Stimulated activated CD8-positive, alpha-beta memory T cell treated with anti-CD3 and anti-CD28 coated beads, Interleukin-4, amount 100 ng/mL, for 24 hours (primary cell): ENCODE measurements around the gene FER1L5.

Experiments
- DNase-seq: peaks from one replicate; pipeline ENCODE4 v3.0.0-alpha.2; 2020; ENCODE audit warnings: low read depth

Gene FER1L5

GRCh38 chr2:96642564-96643360, at the start of gene FER1L5:
FER1L5 (plus strand) TSS chr2:96642764; CDS start chr2:96642837, 73 bp downstream.
- DNase-seq, result no peak

- no peak for DNase-seq
Observed at GRCh38 chr2:96594282-96594681, 48.3 kb upstream of the FER1L5 start.

GRCh38 chr2:96594691-96595152, 47.8 kb upstream of the FER1L5 start:
- no peak for DNase-seq

GRCh38 chr2:96596596-96596995, 46.0 kb upstream of the FER1L5 start:
- no peak for DNase-seq

- DNase-seq, result no peak
Observed at GRCh38 chr2:96599941-96600340, 42.6 kb upstream of the FER1L5 start.

GRCh38 chr2:96601382-96602292, 40.9 kb upstream of the FER1L5 start:
- DNase-seq, result no peak

GRCh38 chr2:96602330-96602823, 40.2 kb upstream of the FER1L5 start:
- no peak for DNase-seq

GRCh38 chr2:96604104-96604503, 38.5 kb upstream of the FER1L5 start:
- no peak for DNase-seq

GRCh38 chr2:96608469-96609455, 33.8 kb upstream of the FER1L5 start:
- DNase-seq, result no peak

- DNase-seq, result no peak
Observed at GRCh38 chr2:96616128-96616527, 26.4 kb upstream of the FER1L5 start.

GRCh38 chr2:96616535-96616934, 26.0 kb upstream of the FER1L5 start:
- DNase-seq, result no peak

- no peak for DNase-seq
Observed at GRCh38 chr2:96617012-96617411, 25.6 kb upstream of the FER1L5 start.

GRCh38 chr2:96618596-96619283, 23.8 kb upstream of the FER1L5 start:
- no peak for DNase-seq

- DNase-seq, result no peak
Observed at GRCh38 chr2:96622544-96622943, 20.0 kb upstream of the FER1L5 start.

- no peak for DNase-seq
Observed at GRCh38 chr2:96623116-96623515, 19.4 kb upstream of the FER1L5 start.

GRCh38 chr2:96625571-96626552, 16.7 kb upstream of the FER1L5 start:
- no peak for DNase-seq

- no peak for DNase-seq
Observed at GRCh38 chr2:96626553-96626942, 16.0 kb upstream of the FER1L5 start.

GRCh38 chr2:96631804-96632435, 10.6 kb upstream of the FER1L5 start:
- no peak for DNase-seq

- no peak for DNase-seq
Observed at GRCh38 chr2:96633641-96634040, 8.9 kb upstream of the FER1L5 start.
